Natural killer cell (primary cell): ENCODE results near the gene METRNL. TPM values are rescaled to one million over a fixed set of nuclear protein-coding genes. Genes with fewer than 3 reads are reported as not detected.

Experiments used
- ATAC-seq, 3 donors: fragments of 150-1000 bp in 2 of 3; fragments of 200-7000 bp in 1 of 3; cut with Tn5 transposase; 1 replicate in 1 of 3; 2 replicates in 2 of 3; pipeline ENCODE4 v1.10.0; 2021; ENCODE audit warnings: mild to moderate bottlenecking in 2 of 3, moderate library complexity in 2 of 3
- DNase-seq, 2 donors: peaks; one replicate each; pipeline versions ENCODE4 v3.0.0 to v3.0.0-alpha.2; 2013 to 2021; ENCODE audit warnings: mixed read lengths in 1 of 2
- H3K27ac ChIP-seq: one replicate; pipeline ENCODE4 v1.5.1; 2013; ENCODE audit warnings: mild to moderate bottlenecking, low read length
- H3K27me3 ChIP-seq: one replicate; pipeline ENCODE4 v1.6.1; 2013; ENCODE audit warnings: low read length; ENCODE audit not compliant: control insufficient read depth, insufficient read depth
- H3K36me3 ChIP-seq: one replicate; pipeline ENCODE4 v1.6.1; 2013; ENCODE audit warnings: low read length; ENCODE audit not compliant: control insufficient read depth, insufficient read depth
- H3K4me1 ChIP-seq: one replicate; pipeline ENCODE4 v1.6.1; 2013; ENCODE audit warnings: low read length; ENCODE audit not compliant: control insufficient read depth, insufficient read depth
- H3K4me3 ChIP-seq: one replicate; pipeline ENCODE4 v1.5.1; 2013; ENCODE audit warnings: low read length
- H3K9me3 ChIP-seq: one replicate; pipeline ENCODE4 v1.6.1; 2013; ENCODE audit warnings: low read length; ENCODE audit not compliant: control insufficient read depth, insufficient read depth
- H3K27ac Mint-ChIP-seq, 2 donors: one replicate each; pipeline ENCODE4 v1.8.0; 2022; ENCODE audit warnings: mild to moderate bottlenecking in 2 of 2, mixed read lengths in 2 of 2, moderate library complexity in 1 of 2
- H3K27me3 Mint-ChIP-seq, 2 donors: one replicate each; pipeline ENCODE4 v1.8.0; 2022; ENCODE audit warnings: low read depth in 2 of 2, mixed read lengths in 2 of 2
- H3K36me3 Mint-ChIP-seq: one replicate; pipeline ENCODE4 v1.8.0; 2022; ENCODE audit warnings: mixed read lengths
- H3K4me1 Mint-ChIP-seq, 2 donors: one replicate each; pipeline ENCODE4 v1.8.0; 2022; ENCODE audit warnings: mixed read lengths in 2 of 2
- H3K4me3 Mint-ChIP-seq: one replicate; pipeline ENCODE4 v1.8.0; 2022; ENCODE audit warnings: mild to moderate bottlenecking, moderate library complexity, mixed read lengths
- H3K9me3 Mint-ChIP-seq, 2 donors: one replicate each; pipeline ENCODE4 v1.8.0; 2022; ENCODE audit warnings: mixed read lengths in 2 of 2
- WGBS: methylation state at CpG from one replicate; pipeline ENCODE4 v1.1.7; 2013; ENCODE audit warnings: missing lambda C conversion rate; ENCODE audit not compliant: insufficient coverage; 5-methylcytosine and 5-hydroxymethylcytosine counted together
- intact Hi-C: fragments of 100-400 bp; cut with micrococcal nuclease; formaldehyde crosslinking; loops from one replicate; pipeline ENCODE4 v1.14.2; 2022
- total RNA-seq, 4 donors: library from RNA; stranded (reverse); fragments of 120-200 nt in 1 of 4; gene quantifications; one replicate each; pipeline versions ENCODE4 v1.2.3 to v1.2.4, GENCODE V29; 2013 to 2022
- TF ChIP-seq, protein P1 (sequence below): fragments of 200-600 bp; IDR thresholded peaks from one replicate; pipeline ENCODE4 v1.8.0; 2022; ENCODE audit warnings: antibody characterized with exemption

Gene METRNL
- total RNA-seq, 3 donors from 2014 or later (not counting 1 experiment from before 2014, with no cell fraction given), result 227 to 390 (median 325) TPM

DNA sequence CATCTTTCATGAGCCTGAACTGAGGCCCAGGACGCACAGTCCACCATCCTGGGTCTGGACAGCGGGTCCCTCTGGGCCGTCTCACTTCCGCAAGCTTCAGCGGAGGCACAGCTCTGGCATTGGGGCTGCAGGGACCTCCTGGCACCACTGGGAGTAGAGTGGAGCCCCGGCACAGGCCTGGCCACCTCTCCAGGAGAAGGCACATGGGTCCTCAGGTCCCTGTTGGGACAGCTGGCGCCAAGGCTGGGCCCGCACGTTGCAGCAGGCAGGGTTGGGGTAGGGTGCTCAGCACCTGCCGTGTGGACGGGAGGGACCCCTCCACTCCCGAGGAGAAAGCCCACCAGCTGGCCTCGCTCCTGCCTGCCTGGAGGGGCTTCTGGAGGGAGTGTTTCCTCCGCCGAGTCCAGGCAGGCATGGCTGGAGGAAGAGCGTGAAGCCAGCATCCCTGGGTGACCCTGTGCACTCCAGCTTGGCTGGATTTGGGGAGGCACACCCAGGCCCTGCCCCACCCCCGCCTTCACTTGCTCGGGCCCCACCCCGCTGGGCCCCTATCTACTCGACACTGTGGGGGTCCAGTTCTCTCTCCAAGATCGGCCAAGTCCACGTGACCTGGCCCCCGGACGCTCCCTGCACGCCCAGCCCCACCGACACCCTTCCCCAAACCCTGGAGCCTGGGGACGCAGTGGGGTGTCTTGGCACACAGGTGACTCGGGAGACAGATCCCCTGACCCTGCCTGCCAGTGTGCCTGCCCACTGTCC is 6.6 kb upstream of the METRNL start:
- Mint-ChIP-seq H3K36me3 (no peaks in the 10 kb centered on the region), H3K9me3 (no peaks in the 10 kb centered on the region), H3K4me3 (no peak overlapping the region), H3K27me3 (peaks cover 0 to 2% of the 10 kb centered on the region in 2 donors), H3K27ac (no peak overlapping the region), H3K4me1 (peaks cover 20 to 33% of the 10 kb centered on the region in 2 donors)
- DNase-seq, result no peak
- intact Hi-C loops, result no loop called here
- Histone ChIP-seq H3K4me3 (no peak overlapping the region), H3K27me3 (no peaks in the 10 kb centered on the region), H3K9me3 (no peaks in the 10 kb centered on the region), H3K36me3 (no peaks in the 10 kb centered on the region), H3K27ac (no peak overlapping the region), H3K4me1 (peaks cover 42% of the 10 kb centered on the region)
- 93% methylated on average over 28 of the region's 28 CpGs for WGBS
- ATAC-seq, result no peak
- TF ChIP-seq, protein P1, sequence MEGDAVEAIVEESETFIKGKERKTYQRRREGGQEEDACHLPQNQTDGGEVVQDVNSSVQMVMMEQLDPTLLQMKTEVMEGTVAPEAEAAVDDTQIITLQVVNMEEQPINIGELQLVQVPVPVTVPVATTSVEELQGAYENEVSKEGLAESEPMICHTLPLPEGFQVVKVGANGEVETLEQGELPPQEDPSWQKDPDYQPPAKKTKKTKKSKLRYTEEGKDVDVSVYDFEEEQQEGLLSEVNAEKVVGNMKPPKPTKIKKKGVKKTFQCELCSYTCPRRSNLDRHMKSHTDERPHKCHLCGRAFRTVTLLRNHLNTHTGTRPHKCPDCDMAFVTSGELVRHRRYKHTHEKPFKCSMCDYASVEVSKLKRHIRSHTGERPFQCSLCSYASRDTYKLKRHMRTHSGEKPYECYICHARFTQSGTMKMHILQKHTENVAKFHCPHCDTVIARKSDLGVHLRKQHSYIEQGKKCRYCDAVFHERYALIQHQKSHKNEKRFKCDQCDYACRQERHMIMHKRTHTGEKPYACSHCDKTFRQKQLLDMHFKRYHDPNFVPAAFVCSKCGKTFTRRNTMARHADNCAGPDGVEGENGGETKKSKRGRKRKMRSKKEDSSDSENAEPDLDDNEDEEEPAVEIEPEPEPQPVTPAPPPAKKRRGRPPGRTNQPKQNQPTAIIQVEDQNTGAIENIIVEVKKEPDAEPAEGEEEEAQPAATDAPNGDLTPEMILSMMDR, result no peak

DNA sequence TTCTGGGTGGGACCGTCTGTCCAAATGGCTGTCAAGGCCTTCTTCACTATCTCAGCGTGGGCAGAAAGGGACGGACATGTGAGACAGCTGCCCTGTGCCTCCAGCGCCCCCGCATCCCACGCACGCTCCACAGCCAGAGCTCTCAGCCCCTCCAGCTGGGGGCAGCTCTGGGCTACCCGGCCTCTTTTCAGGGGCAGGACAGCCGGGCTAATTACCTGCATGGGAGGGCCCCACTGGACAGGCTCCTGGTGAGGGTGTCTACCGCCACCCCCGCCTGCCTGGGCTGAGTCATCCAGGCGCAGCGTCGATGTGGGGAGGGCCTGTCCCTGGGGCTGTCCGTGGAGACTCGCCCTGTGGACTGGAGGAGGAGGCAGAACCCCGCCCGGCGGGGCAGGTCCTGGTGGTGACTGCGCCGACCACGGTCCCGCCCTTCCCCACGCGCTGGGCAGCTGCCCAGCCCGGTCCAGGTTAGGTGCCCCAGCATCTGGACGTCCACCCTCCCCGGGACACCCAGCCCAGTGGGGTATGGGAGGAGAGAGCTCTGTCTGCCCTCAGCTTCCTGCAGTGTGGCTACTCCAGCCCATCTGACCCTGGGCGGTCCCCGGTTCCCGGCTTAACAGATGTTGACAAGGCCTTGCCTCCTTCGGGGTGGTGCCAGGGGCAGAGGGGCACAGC is 5.9 kb upstream of the METRNL start:
- intact Hi-C loops, result no loop called here

DNA sequence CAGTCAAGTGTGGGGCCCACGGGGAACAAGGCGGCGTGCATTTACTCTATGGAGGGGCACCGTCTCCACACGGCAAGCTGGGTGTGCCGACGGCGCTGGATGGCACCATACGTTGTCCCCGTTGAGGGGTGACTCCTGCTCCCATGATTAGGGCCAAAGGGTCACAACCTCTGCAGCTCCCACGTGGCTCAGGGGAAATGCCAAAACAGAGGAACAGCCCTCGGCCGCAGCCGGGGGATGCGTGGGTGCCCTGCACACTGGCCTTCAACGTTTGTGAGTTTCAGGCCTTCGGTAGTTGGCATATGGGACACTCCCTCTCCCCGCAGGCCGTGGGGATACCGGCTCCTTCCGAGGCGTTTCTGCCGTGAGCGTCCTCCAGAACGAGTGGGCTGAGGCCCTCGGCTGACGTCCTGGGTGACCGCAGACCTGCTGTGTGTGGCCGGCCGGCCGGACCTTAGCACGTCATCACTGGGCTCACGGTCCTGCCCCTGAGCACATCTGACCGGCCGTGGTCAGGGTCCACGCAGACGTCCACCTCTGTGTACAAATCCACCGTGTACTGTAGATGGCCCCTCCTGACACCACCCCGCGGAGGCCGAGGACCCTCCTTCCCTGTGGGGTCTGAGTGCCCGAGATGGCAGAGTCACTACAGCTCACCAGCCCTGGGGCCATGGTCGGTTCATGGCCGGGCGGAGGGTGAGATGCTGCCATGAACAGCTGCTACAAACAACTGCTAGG is 4.8 kb upstream of the METRNL start:
- H3K4me1 Mint-ChIP-seq, result peaks cover 17 to 21% of the 10 kb centered on the region in 2 donors
- 94% methylated on average over 45 of the region's 45 CpGs for WGBS
- no peaks in the 10 kb centered on the region for H3K9me3 Mint-ChIP-seq
- TF ChIP-seq, protein P1, result no peak
- H3K4me3 Mint-ChIP-seq, result no peak overlapping the region
- H3K27ac Mint-ChIP-seq, result no peak overlapping the region
- H3K27me3 Mint-ChIP-seq, result peaks cover 0 to under 1% of the 10 kb centered on the region in 2 donors
- no peaks in the 10 kb centered on the region for H3K9me3 ChIP-seq
- no peaks in the 10 kb centered on the region for H3K36me3 ChIP-seq
- ATAC-seq, result no peak
- intact Hi-C loops, result no loop called here
- peaks cover 38% of the 10 kb centered on the region for H3K4me1 ChIP-seq
- H3K4me3 ChIP-seq, result no peak overlapping the region
- no peak for DNase-seq
- H3K27me3 ChIP-seq, result peaks cover 2% of the 10 kb centered on the region
- H3K36me3 Mint-ChIP-seq, result no peaks in the 10 kb centered on the region
- H3K27ac ChIP-seq, result no peak overlapping the region

More for the DNA sequence above, 5.9 kb upstream of the METRNL start:
- H3K4me1 Mint-ChIP-seq, result peaks cover 20 to 30% of the 10 kb centered on the region in 2 donors
- 78% methylated on average over 32 of the region's 32 CpGs for WGBS
- H3K9me3 Mint-ChIP-seq, result no peaks in the 10 kb centered on the region
- DNase-seq (no peak), ATAC-seq (peak in 2 of 3 donors; percentile 30 to 52)
- H3K36me3 Mint-ChIP-seq, result no peaks in the 10 kb centered on the region
- Histone ChIP-seq H3K27ac (no peak overlapping the region), H3K4me1 (peaks cover 46% of the 10 kb centered on the region), H3K4me3 (no peak overlapping the region), H3K9me3 (no peaks in the 10 kb centered on the region), H3K27me3 (peaks cover 2% of the 10 kb centered on the region), H3K36me3 (no peaks in the 10 kb centered on the region)
- TF ChIP-seq, protein P1, result no peak
- H3K4me3 Mint-ChIP-seq, result no peak overlapping the region
- H3K27ac Mint-ChIP-seq, result no peak overlapping the region
- H3K27me3 Mint-ChIP-seq, result peaks cover 0 to 2% of the 10 kb centered on the region in 2 donors
